Measurements from ENCODE around the gene AIFM1.

Gene AIFM1

GRCh38 chrX:130084631-130085237 lies 80.9 kb downstream of the AIFM1 start:
- peak overlapping the region; percentile 59 for H3K4me3 ChIP-seq (ENCODE audit: low read depth, low read length)
- peak; percentile 87 for DNase-seq (ENCODE audit: low read depth)
- TF ChIP-seq, protein P1, sequence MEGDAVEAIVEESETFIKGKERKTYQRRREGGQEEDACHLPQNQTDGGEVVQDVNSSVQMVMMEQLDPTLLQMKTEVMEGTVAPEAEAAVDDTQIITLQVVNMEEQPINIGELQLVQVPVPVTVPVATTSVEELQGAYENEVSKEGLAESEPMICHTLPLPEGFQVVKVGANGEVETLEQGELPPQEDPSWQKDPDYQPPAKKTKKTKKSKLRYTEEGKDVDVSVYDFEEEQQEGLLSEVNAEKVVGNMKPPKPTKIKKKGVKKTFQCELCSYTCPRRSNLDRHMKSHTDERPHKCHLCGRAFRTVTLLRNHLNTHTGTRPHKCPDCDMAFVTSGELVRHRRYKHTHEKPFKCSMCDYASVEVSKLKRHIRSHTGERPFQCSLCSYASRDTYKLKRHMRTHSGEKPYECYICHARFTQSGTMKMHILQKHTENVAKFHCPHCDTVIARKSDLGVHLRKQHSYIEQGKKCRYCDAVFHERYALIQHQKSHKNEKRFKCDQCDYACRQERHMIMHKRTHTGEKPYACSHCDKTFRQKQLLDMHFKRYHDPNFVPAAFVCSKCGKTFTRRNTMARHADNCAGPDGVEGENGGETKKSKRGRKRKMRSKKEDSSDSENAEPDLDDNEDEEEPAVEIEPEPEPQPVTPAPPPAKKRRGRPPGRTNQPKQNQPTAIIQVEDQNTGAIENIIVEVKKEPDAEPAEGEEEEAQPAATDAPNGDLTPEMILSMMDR (IDR thresholded peaks at IDR 0.05; ENCODE audit: low read depth, low read length): no peak
- TF ChIP-seq POLR2A (IDR thresholded peaks at IDR 0.05; ENCODE audit: extremely low read depth, insufficient read length): no peak
- TF ChIP-seq, protein P2, sequence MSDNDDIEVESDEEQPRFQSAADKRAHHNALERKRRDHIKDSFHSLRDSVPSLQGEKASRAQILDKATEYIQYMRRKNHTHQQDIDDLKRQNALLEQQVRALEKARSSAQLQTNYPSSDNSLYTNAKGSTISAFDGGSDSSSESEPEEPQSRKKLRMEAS (IDR thresholded peaks at IDR 0.05; ENCODE audit: low read depth, low read length): no peak
- TF ChIP-seq MYC (IDR thresholded peaks at IDR 0.05; ENCODE audit: low read depth, low read length): no peak

GRCh38 chrX:130083656-130084382 lies 81.8 kb downstream of the AIFM1 start:
- peak overlapping the region; percentile 59 for H3K4me3 ChIP-seq (ENCODE audit: low read depth, low read length)
- peak; percentile 82 for DNase-seq (ENCODE audit: low read depth)
- no peak for TF ChIP-seq MYC (IDR thresholded peaks at IDR 0.05; ENCODE audit: low read depth, low read length)
- TF ChIP-seq, protein P2 (IDR thresholded peaks at IDR 0.05; ENCODE audit: low read depth, low read length): peak; percentile 63
- TF ChIP-seq, protein P1 (IDR thresholded peaks at IDR 0.05; ENCODE audit: low read depth, low read length): no peak

- no peak for DNase-seq (ENCODE audit: low read depth)
- TF ChIP-seq, protein P2 (IDR thresholded peaks at IDR 0.05; ENCODE audit: low read depth, low read length): no peak
- TF ChIP-seq, protein P1 (IDR thresholded peaks at IDR 0.05; ENCODE audit: low read depth, low read length): no peak
- TF ChIP-seq POLR2A (IDR thresholded peaks at IDR 0.05; ENCODE audit: extremely low read depth, insufficient read length) (no peak), MYC (IDR thresholded peaks at IDR 0.05; ENCODE audit: low read depth, low read length) (no peak)
- peak overlapping the region; percentile 38 for H3K4me3 ChIP-seq (ENCODE audit: low read depth, low read length)
These were observed 82.5 kb downstream of the AIFM1 start for GRCh38 chrX:130083107-130083490.

GRCh38 chrX:130082244-130083106 lies 83.2 kb downstream of the AIFM1 start:
- no peak overlapping the region for H3K4me3 ChIP-seq (ENCODE audit: low read depth, low read length)
- peak; percentile 92 for DNase-seq (ENCODE audit: low read depth)
- TF ChIP-seq, protein P2 (IDR thresholded peaks at IDR 0.05; ENCODE audit: low read depth, low read length): peak; percentile 34; the same call in 1 of the 2 replicates
- TF ChIP-seq, protein P1 (IDR thresholded peaks at IDR 0.05; ENCODE audit: low read depth, low read length): no peak

DNA sequence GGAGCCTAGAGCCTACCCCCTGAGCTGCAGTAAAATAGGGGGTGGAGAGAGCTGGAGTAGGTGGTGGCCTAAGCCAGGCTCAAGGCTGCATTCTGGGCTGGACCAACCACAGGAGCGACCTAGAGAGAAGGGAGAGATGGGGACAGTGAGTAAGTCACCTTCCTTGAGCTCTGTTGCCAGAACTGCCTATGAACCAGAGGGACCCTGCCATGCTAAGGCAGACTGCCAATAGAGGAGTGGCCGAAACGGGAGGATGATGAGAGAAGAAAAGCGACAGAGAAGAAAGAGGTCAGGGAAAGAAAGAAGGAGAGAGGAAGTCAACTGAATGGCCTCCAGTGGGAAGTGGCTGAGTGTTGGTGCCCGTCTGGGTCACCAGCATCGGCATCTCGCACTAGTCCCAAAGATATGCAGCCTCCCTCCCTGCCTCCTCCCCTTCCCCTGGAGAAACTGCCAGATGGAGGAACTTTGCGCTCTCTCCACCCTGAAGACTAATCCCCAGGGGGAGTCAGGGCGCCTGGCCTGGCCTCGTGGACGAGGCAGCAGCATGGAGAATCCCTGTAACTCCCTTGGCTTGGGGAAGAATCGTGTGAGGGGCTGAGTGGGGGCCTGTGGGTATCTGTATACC lies 84.1 kb downstream of the AIFM1 start:
- no peak for DNase-seq (ENCODE audit: low read depth)
- no peak for TF ChIP-seq MYC (IDR thresholded peaks at IDR 0.05; ENCODE audit: low read depth, low read length)
- TF ChIP-seq, protein P2 (IDR thresholded peaks at IDR 0.05; ENCODE audit: low read depth, low read length): no peak
- no peak for TF ChIP-seq POLR2A (IDR thresholded peaks at IDR 0.05; ENCODE audit: extremely low read depth, insufficient read length)
- TF ChIP-seq, protein P1 (IDR thresholded peaks at IDR 0.05; ENCODE audit: low read depth, low read length): no peak
- H3K4me3 ChIP-seq (ENCODE audit: low read depth, low read length): no peak overlapping the region
